Keratinocyte (primary cell): ENCODE results near the gene SIPA1L3. TPM values are rescaled to one million over a fixed set of nuclear protein-coding genes. Genes with fewer than 3 reads are reported as not detected.

ENCODE experiments used
- DNase-seq: peaks from one replicate; pipeline ENCODE4 v3.0.0-alpha.2; 2011; ENCODE audit warnings: low read depth, missing footprints, low spot score
- FAIRE-seq: peaks from 2 replicates; lab custom pipeline; 2011; peaks lifted over from hg19 to GRCh38; lab: Jason Lieb, UNC
- H2AFZ ChIP-seq: 2 replicates; pipeline ENCODE4 v1.6.0; 2012; ENCODE audit warnings: low read length, control low read depth, inconsistent platforms; ENCODE audit not compliant: control insufficient read depth
- H3K27ac ChIP-seq: 2 replicates; pipeline ENCODE4 v1.5.1; 2011; ENCODE audit warnings: low read length; ENCODE audit not compliant: control insufficient read depth, insufficient read depth
- H3K27me3 ChIP-seq: 3 replicates; pipeline ENCODE4 v1.6.0; 2011; ENCODE audit warnings: low read length; ENCODE audit not compliant: control insufficient read depth, insufficient read depth; ENCODE audit errors: extremely low read depth
- H3K36me3 ChIP-seq, 2 experiments: 2 replicates in 1 of 2; 3 replicates in 1 of 2; pipeline ENCODE4 v1.5.1; 2011; ENCODE audit warnings: low read length in 2 of 2, mild to moderate bottlenecking in 1 of 2; ENCODE audit not compliant: control insufficient read depth in 2 of 2, insufficient read depth in 2 of 2; ENCODE audit errors: extremely low read depth in 1 of 2
- H3K4me1 ChIP-seq: 3 replicates; pipeline ENCODE4 v1.5.1; 2011; ENCODE audit warnings: low read length; ENCODE audit not compliant: control insufficient read depth, insufficient read depth; ENCODE audit errors: extremely low read depth
- H3K4me2 ChIP-seq: 3 replicates; pipeline ENCODE4 v1.6.0; 2011; ENCODE audit warnings: low read depth, low read length; ENCODE audit not compliant: control insufficient read depth, insufficient read depth; ENCODE audit errors: extremely low read depth
- H3K4me3 ChIP-seq, 3 experiments: fragments of 200-600 bp in 1 of 3; sonication (generic) in 1 of 3; 2 replicates in 2 of 3; 3 replicates in 1 of 3; pipeline ENCODE4 v1.5.1; 2011 to 2016; ENCODE audit warnings: low read length in 3 of 3, mild to moderate bottlenecking in 3 of 3, control low read depth in 2 of 3, inconsistent platforms in 1 of 3, low read depth in 1 of 3, mixed read lengths in 1 of 3, mixed run types in 1 of 3, moderate library complexity in 1 of 3; ENCODE audit not compliant: control insufficient read depth in 2 of 3, insufficient read depth in 2 of 3; ENCODE audit errors: extremely low read depth in 1 of 3
- H3K79me2 ChIP-seq: 2 replicates; pipeline ENCODE4 v1.6.0; 2012; ENCODE audit warnings: low read length; ENCODE audit not compliant: control insufficient read depth, insufficient read depth
- H3K9ac ChIP-seq: 3 replicates; pipeline ENCODE4 v1.6.0; 2011; ENCODE audit warnings: low read length; ENCODE audit not compliant: control insufficient read depth, insufficient read depth; ENCODE audit errors: extremely low read depth
- H3K9me1 ChIP-seq: 3 replicates; pipeline ENCODE4 v1.6.0; 2011; ENCODE audit warnings: low read length; ENCODE audit not compliant: control insufficient read depth, insufficient read depth; ENCODE audit errors: extremely low read depth
- H3K9me3 ChIP-seq: 2 replicates; pipeline ENCODE4 v1.5.1; 2012; ENCODE audit warnings: low read depth, low read length; ENCODE audit not compliant: control insufficient read depth
- H4K20me1 ChIP-seq: 3 replicates; pipeline ENCODE4 v1.6.0; 2011; ENCODE audit warnings: low read length; ENCODE audit not compliant: control insufficient read depth, insufficient read depth; ENCODE audit errors: extremely low read depth
- EZH2 ChIP-seq: IDR thresholded peaks from one replicate; pipeline ENCODE4 v1.6.1; 2012; ENCODE audit warnings: inconsistent platforms, mild to moderate bottlenecking, low read length, moderate library complexity
- dilution Hi-C: fragments of 300-500 bp; cut with MboI; formaldehyde crosslinking; loops from one replicate; pipeline ENCODE4 v1.7.0; 2020; ENCODE audit warnings: low sequenced_read_pairs; ENCODE audit not compliant: extremely low pct_ligation_motif_present
- polyA plus RNA-seq, 5 experiments: library from polyadenylated mRNA; depleted of rRNA in 3 of 5; stranded (reverse) in 3 of 5; stranded (forward) in 1 of 5; unstranded in 1 of 5; fragments of >200 nt; gene quantifications; 1 replicate in 1 of 5; 2 replicates in 3 of 5; 3 replicates in 1 of 5; pipeline versions ENCODE4 v1.2.1 to v1.2.3, GENCODE V29; 2011 to 2012; ENCODE audit warnings: missing spikeins in 2 of 5, low read depth in 1 of 5, low replicate concordance in 1 of 5
- TF ChIP-seq, protein P1 (sequence below), 3 experiments: IDR thresholded peaks in 1 of 3; conservative IDR thresholded peaks in 1 of 3; optimal IDR thresholded peaks in 1 of 3; 2 replicates in 2 of 3; 3 replicates in 1 of 3; pipeline versions ENCODE3 to v1.5.1; 2011; ENCODE audit warnings: low read length in 3 of 3, mild to moderate bottlenecking in 3 of 3, moderate library complexity in 2 of 3, control low read depth in 1 of 3, inconsistent platforms in 1 of 3; ENCODE audit not compliant: insufficient read depth in 2 of 3; ENCODE audit errors: extremely low read depth in 1 of 3

The SIPA1L3 gene
- polyA plus RNA-seq, 1 donor (not counting 4 experiments of a cell fraction or from before 2014, with no cell fraction given) = 8.0 TPM

DNA sequence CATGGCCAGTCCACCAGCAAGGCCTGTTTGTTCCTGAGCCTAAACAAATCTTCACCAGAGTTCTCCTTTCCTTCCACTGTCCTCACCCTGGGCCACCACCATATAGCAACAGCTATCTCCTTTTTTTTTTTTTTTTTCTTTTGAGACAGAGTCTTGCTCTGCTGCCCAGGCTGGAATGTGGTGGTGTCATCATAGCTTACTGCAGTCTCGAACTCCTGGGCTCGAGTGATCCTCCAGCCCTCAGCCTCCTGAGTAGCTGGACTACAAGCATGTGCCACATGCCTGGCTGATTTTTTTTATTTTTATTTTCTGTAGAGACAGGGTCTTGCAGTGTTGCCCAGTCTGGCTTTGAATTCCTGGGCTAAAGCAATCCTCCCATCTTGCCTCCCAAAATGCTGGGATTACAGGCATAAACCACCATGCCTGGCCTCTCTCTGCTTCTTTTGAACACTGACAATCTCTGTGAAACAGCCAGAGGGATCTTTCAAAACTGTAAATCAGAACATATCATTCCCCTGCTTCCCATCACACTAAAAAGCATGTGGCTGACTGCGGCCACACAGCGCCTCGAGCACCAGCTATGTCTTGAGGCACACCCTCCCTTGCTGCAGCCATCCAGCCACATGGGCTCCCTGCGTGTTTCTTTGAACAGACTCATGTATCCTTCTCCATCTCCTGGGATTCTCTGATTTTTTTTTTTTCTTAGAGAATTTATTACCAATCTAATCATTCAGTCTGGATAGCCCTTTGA is 110.6 kb downstream of the SIPA1L3 start:
- TF ChIP-seq, protein P1, sequence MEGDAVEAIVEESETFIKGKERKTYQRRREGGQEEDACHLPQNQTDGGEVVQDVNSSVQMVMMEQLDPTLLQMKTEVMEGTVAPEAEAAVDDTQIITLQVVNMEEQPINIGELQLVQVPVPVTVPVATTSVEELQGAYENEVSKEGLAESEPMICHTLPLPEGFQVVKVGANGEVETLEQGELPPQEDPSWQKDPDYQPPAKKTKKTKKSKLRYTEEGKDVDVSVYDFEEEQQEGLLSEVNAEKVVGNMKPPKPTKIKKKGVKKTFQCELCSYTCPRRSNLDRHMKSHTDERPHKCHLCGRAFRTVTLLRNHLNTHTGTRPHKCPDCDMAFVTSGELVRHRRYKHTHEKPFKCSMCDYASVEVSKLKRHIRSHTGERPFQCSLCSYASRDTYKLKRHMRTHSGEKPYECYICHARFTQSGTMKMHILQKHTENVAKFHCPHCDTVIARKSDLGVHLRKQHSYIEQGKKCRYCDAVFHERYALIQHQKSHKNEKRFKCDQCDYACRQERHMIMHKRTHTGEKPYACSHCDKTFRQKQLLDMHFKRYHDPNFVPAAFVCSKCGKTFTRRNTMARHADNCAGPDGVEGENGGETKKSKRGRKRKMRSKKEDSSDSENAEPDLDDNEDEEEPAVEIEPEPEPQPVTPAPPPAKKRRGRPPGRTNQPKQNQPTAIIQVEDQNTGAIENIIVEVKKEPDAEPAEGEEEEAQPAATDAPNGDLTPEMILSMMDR (optimal IDR thresholded peaks at IDR 0.05 in 1 of 3, IDR thresholded peaks at IDR 0.05 in 1 of 3, conservative IDR thresholded peaks at IDR 0.05 in 1 of 3; ENCODE audit: extremely low read depth in 1 of 3, insufficient read depth in 2 of 3, low read length in 3 of 3) = no peak
- no peak for TF ChIP-seq EZH2
- no peak for FAIRE-seq
- H3K9ac ChIP-seq = no peak overlapping the region

GRCh38 chr19:38018694-38019395 is 111.8 kb downstream of the SIPA1L3 start:
- Histone ChIP-seq H3K4me2 (no peak overlapping the region), H3K9me1 (no peaks in the 10 kb centered on the region), H3K79me2 (no peaks in the 10 kb centered on the region), H3K9me3 (no peaks in the 10 kb centered on the region), H4K20me1 (no peaks in the 10 kb centered on the region), H3K9ac (no peak overlapping the region), H3K27me3 (no peaks in the 10 kb centered on the region), H2AFZ (no peak overlapping the region), H3K36me3 (no peaks in the 10 kb centered on the region), H3K4me3 (no peak overlapping the region), H3K27ac (no peak overlapping the region), H3K4me1 (peaks cover 5% of the 10 kb centered on the region)
- FAIRE-seq (no peak), DNase-seq (no peak)
- TF ChIP-seq, protein P1 (optimal IDR thresholded peaks at IDR 0.05 in 1 of 3, IDR thresholded peaks at IDR 0.05 in 1 of 3, conservative IDR thresholded peaks at IDR 0.05 in 1 of 3; ENCODE audit: extremely low read depth in 1 of 3, insufficient read depth in 2 of 3, low read length in 3 of 3) = no peak
- TF ChIP-seq EZH2 = no peak
- dilution Hi-C loops = no loop called here

More for the DNA sequence above, 110.6 kb downstream of the SIPA1L3 start:
- DNase-seq = no peak
- H2AFZ ChIP-seq = no peak overlapping the region
- H3K4me1 ChIP-seq = peaks cover 5% of the 10 kb centered on the region
- no peaks in the 10 kb centered on the region for H3K36me3 ChIP-seq
- H3K79me2 ChIP-seq = no peaks in the 10 kb centered on the region
- no peaks in the 10 kb centered on the region for H3K9me1 ChIP-seq
- no peak overlapping the region for H3K27ac ChIP-seq
- no peak overlapping the region for H3K4me3 ChIP-seq
- no peaks in the 10 kb centered on the region for H3K27me3 ChIP-seq
- no peak overlapping the region for H3K4me2 ChIP-seq
- peaks cover 2% of the 10 kb centered on the region for H4K20me1 ChIP-seq
- H3K9me3 ChIP-seq = no peaks in the 10 kb centered on the region
- dilution Hi-C loops = no loop called here
